ENCODE results near the gene PRICKLE1. TPM values are rescaled to one million over a fixed set of nuclear protein-coding genes. Genes with fewer than 3 reads are reported as not detected.

Gene PRICKLE1
- total and polyA plus RNA-seq, 9 of the 15 experiments (the other 6 are each of a cell fraction or from before 2014, with no cell fraction given): 0.22 to 0.85 (median 0.31) TPM

DNA sequence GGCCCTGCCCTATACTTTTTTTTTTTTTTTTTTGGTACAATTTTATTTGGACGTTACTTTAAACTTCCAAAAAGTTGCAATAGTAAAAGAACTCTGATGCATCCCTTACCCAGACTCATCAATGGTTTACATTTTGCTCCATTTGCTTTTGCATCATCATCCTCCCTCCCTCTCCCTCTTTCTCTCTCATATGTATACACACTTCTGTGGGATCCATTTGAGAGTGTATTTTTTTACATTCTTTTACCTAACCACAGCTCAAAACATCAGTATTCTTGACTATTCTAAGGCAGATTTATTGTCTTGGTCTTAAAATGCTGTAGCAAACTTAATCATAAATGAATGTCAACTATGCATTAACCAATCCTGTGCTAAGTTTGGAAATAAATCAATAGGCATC is 111.6 kb downstream of the PRICKLE1 start:
- POLR2A ChIA-PET: no interaction called here
- Histone ChIP-seq H3K9me1 (ENCODE audit: control insufficient read depth, insufficient read depth, low read length) (no peaks in the 10 kb centered on the region), H4K20me1 (replicated peaks; ENCODE audit: control insufficient read depth, insufficient read depth, low read length) (no peaks in the 10 kb centered on the region), H3K27me3 (ENCODE audit: control insufficient read depth in 2 of 2, insufficient read depth in 2 of 2, low read length in 2 of 2) (no peaks in the 10 kb centered on the region), H3K4me1 (replicated peaks in 1 of 2; ENCODE audit: control insufficient read depth in 2 of 2, insufficient read depth in 2 of 2, low read length in 2 of 2) (peaks cover 0 to 5% of the 10 kb centered on the region in 2 experiments; a peak in 2 of 5 replicates), H3K27ac (ENCODE audit: extremely low read depth, low read depth, low read length) (no peak overlapping the region), H3K9me3 (replicated peaks; ENCODE audit: control insufficient read depth, insufficient read depth, low read depth, low read length) (no peaks in the 10 kb centered on the region), H3K36me3 (ENCODE audit: control insufficient read depth, insufficient read depth, low read length) (no peaks in the 10 kb centered on the region), H3K79me2 (ENCODE audit: control insufficient read depth, insufficient read depth, low read length) (no peaks in the 10 kb centered on the region), H3K4me2 (ENCODE audit: insufficient read depth, low read length) (no peak overlapping the region), H3K4me3 (no peak overlapping the region), H3K9ac (ENCODE audit: insufficient read depth in 1 of 2, low read depth in 2 of 2, low read length in 2 of 2) (no peak overlapping the region), H2AFZ (ENCODE audit: low read depth, low read length) (no peak overlapping the region)
- no peak for DNase-seq (ENCODE audit: extremely low read depth in 1 of 4, low spot score in 3 of 4)
- no peak for FAIRE-seq
- in situ Hi-C loops (cut with MboI): no loop called here
- intact Hi-C loops (cut with micrococcal nuclease): no loop called here
- CTCF ChIA-PET (ENCODE audit: low intra/inter-chr PET ratio): no interaction called here
- BruUV-seq (replicated peaks): no TSS peak
- TF ChIP-seq, protein P1, sequence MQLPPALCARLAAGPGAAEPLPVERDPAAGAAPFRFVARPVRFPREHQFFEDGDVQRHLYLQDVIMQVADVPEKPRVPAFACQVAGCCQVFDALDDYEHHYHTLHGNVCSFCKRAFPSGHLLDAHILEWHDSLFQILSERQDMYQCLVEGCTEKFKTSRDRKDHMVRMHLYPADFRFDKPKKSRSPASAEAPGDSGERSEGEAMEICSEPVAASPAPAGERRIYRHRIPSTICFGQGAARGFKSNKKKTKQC (CRISPR knock-in tag; IDR thresholded peaks at IDR 0.05): no peak
- TF ChIP-seq, protein P2, sequence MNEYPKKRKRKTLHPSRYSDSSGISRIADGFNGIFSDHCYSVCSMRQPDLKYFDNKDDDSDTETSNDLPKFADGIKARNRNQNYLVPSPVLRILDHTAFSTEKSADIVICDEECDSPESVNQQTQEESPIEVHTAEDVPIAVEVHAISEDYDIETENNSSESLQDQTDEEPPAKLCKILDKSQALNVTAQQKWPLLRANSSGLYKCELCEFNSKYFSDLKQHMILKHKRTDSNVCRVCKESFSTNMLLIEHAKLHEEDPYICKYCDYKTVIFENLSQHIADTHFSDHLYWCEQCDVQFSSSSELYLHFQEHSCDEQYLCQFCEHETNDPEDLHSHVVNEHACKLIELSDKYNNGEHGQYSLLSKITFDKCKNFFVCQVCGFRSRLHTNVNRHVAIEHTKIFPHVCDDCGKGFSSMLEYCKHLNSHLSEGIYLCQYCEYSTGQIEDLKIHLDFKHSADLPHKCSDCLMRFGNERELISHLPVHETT (CRISPR knock-in tag; conservative IDR thresholded peaks at IDR 0.05 in 1 of 2, IDR thresholded peaks at IDR 0.05 in 1 of 2): no peak
- TF ChIP-seq ZKSCAN3 (CRISPR knock-in tag; IDR thresholded peaks at IDR 0.05) (no peak), TARDBP (IDR thresholded peaks at IDR 0.05) (no peak), KDM5B (IDR thresholded peaks at IDR 0.05; ENCODE audit: insufficient replicate concordance, low read depth, low read length) (no peak)
- TF ChIP-seq, protein P3, sequence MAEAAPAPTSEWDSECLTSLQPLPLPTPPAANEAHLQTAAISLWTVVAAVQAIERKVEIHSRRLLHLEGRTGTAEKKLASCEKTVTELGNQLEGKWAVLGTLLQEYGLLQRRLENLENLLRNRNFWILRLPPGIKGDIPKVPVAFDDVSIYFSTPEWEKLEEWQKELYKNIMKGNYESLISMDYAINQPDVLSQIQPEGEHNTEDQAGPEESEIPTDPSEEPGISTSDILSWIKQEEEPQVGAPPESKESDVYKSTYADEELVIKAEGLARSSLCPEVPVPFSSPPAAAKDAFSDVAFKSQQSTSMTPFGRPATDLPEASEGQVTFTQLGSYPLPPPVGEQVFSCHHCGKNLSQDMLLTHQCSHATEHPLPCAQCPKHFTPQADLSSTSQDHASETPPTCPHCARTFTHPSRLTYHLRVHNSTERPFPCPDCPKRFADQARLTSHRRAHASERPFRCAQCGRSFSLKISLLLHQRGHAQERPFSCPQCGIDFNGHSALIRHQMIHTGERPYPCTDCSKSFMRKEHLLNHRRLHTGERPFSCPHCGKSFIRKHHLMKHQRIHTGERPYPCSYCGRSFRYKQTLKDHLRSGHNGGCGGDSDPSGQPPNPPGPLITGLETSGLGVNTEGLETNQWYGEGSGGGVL (CRISPR knock-in tag; IDR thresholded peaks at IDR 0.05): no peak
- TF ChIP-seq, protein P4, sequence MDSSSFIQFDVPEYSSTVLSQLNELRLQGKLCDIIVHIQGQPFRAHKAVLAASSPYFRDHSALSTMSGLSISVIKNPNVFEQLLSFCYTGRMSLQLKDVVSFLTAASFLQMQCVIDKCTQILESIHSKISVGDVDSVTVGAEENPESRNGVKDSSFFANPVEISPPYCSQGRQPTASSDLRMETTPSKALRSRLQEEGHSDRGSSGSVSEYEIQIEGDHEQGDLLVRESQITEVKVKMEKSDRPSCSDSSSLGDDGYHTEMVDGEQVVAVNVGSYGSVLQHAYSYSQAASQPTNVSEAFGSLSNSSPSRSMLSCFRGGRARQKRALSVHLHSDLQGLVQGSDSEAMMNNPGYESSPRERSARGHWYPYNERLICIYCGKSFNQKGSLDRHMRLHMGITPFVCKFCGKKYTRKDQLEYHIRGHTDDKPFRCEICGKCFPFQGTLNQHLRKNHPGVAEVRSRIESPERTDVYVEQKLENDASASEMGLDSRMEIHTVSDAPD (CRISPR knock-in tag; IDR thresholded peaks at IDR 0.05): no peak
- 0% methylated on average over 1 of the region's 1 CpG for WGBS (ENCODE audit: insufficient coverage, low coverage, missing lambda C conversion rate)
- ATAC-seq: no peak
